Measurements from ENCODE around the gene HDAC10.

GRCh38 chr22:50266994-50267393 is 15.9 kb upstream of the HDAC10 start:
- TF ChIP-seq, protein P1, sequence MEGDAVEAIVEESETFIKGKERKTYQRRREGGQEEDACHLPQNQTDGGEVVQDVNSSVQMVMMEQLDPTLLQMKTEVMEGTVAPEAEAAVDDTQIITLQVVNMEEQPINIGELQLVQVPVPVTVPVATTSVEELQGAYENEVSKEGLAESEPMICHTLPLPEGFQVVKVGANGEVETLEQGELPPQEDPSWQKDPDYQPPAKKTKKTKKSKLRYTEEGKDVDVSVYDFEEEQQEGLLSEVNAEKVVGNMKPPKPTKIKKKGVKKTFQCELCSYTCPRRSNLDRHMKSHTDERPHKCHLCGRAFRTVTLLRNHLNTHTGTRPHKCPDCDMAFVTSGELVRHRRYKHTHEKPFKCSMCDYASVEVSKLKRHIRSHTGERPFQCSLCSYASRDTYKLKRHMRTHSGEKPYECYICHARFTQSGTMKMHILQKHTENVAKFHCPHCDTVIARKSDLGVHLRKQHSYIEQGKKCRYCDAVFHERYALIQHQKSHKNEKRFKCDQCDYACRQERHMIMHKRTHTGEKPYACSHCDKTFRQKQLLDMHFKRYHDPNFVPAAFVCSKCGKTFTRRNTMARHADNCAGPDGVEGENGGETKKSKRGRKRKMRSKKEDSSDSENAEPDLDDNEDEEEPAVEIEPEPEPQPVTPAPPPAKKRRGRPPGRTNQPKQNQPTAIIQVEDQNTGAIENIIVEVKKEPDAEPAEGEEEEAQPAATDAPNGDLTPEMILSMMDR (IDR thresholded peaks at IDR 0.05): no peak
- TF ChIP-seq RFX5 (IDR thresholded peaks at IDR 0.05; ENCODE audit: low read length) (no peak), ZBTB33 (IDR thresholded peaks at IDR 0.05; ENCODE audit: borderline replicate concordance, low read depth) (no peak), MAX (IDR thresholded peaks at IDR 0.05; ENCODE audit: low read depth) (no peak), SIN3A (IDR thresholded peaks at IDR 0.05; ENCODE audit: borderline replicate concordance, low read depth, low read length) (no peak), YY1 (IDR thresholded peaks at IDR 0.05; ENCODE audit: low read depth) (no peak), POLR2AphosphoS5 (IDR thresholded peaks at IDR 0.05; ENCODE audit: low read depth, low read length) (no peak), GATA2 (CRISPR knock-in tag; IDR thresholded peaks at IDR 0.05) (no peak), EZH2phosphoT487 (IDR thresholded peaks at IDR 0.05; ENCODE audit: borderline replicate concordance, low read depth) (no peak), GABPA (IDR thresholded peaks at IDR 0.05; ENCODE audit: low read depth) (no peak)
- TF ChIP-seq, protein P2, sequence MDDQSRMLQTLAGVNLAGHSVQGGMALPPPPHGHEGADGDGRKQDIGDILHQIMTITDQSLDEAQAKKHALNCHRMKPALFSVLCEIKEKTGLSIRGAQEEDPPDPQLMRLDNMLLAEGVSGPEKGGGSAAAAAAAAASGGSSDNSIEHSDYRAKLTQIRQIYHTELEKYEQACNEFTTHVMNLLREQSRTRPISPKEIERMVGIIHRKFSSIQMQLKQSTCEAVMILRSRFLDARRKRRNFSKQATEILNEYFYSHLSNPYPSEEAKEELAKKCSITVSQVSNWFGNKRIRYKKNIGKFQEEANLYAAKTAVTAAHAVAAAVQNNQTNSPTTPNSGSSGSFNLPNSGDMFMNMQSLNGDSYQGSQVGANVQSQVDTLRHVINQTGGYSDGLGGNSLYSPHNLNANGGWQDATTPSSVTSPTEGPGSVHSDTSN (IDR thresholded peaks at IDR 0.05): no peak
